Liver (tissue), 3 donors: ENCODE results near the gene HPS1.

Experiments
- CTCF ChIP-seq: fragments of 150-350 bp; IDR thresholded peaks from 2 replicates; pipeline ENCODE4 v1.5.1; 2017; ENCODE audit warnings: improper control_type of control experiment, low read depth, low read length; ENCODE audit not compliant: missing input control
- EGR1 ChIP-seq, 2 donors: IDR thresholded peaks; 2 replicates each; pipeline ENCODE4 v1.6.1; 2016 to 2018; ENCODE audit warnings: antibody characterized with exemption in 2 of 2, low read depth in 2 of 2
- FOXA1 ChIP-seq: IDR thresholded peaks from 2 replicates; pipeline ENCODE4 v1.6.1; 2016; ENCODE audit warnings: antibody characterized with exemption
- HNF4G ChIP-seq: IDR thresholded peaks from 2 replicates; pipeline ENCODE4 v1.6.1; 2016; ENCODE audit warnings: antibody characterized with exemption
- RAD21 ChIP-seq, 2 donors: IDR thresholded peaks; 2 replicates each; pipeline ENCODE4 v1.6.1; 2016; ENCODE audit warnings: antibody characterized with exemption in 2 of 2, mild to moderate bottlenecking in 2 of 2
- REST ChIP-seq: IDR thresholded peaks from 2 replicates; pipeline ENCODE4 v1.6.1; 2016; ENCODE audit warnings: antibody characterized with exemption, mild to moderate bottlenecking
- RXRA ChIP-seq, 2 donors: IDR thresholded peaks; 2 replicates each; pipeline ENCODE4 v1.6.1; 2017 to 2018; ENCODE audit warnings: antibody characterized with exemption in 2 of 2, mild to moderate bottlenecking in 1 of 2
- SP1 ChIP-seq: IDR thresholded peaks from 2 replicates; pipeline ENCODE4 v1.6.1; 2018; ENCODE audit warnings: antibody characterized with exemption, mild to moderate bottlenecking
- TAF1 ChIP-seq: conservative IDR thresholded peaks from 2 replicates; pipeline ENCODE4 v1.6.1; 2016; ENCODE audit warnings: antibody characterized with exemption, mild to moderate bottlenecking
- YY1 ChIP-seq: IDR thresholded peaks from 2 replicates; pipeline ENCODE4 v1.6.1; 2016; ENCODE audit warnings: antibody characterized with exemption, mild to moderate bottlenecking
- donor health status: healthy.
- donor health status: healthy.

- TF ChIP-seq TAF1 (no peak), RAD21 (IDR thresholded peaks at IDR 0.05) (no peak), SP1 (no peak), RXRA (IDR thresholded peaks at IDR 0.05) (no peak), CTCF (no peak), HNF4G (no peak), FOXA1 (no peak), EGR1 (IDR thresholded peaks at IDR 0.05; ENCODE audit: low read depth in 2 of 2) (no peak), REST (no peak), YY1 (no peak)
Observed at GRCh38 chr10:98436704-98437103, 10.0 kb downstream of the HPS1 start.
